Stimulated activated CD8-positive, alpha-beta memory T cell treated with anti-CD3 and anti-CD28 coated beads, Interleukin-7, amount 100 ng/mL, for 48 hours (primary cell): ENCODE results near the gene MAP4K5.
A peak's percentile ranks its signal among the peaks of the same experiment; 100 is the strongest.
"Not testable (repeated sequence)": the region's sequence is repeated elsewhere in the genome, so short reads cannot be mapped to it uniquely, and the experiment has no call there.

Experiments
- DNase-seq, 2 donors: peaks; one replicate each; pipeline ENCODE4 v3.0.0-alpha.2; 2020; ENCODE audit warnings: low read depth in 1 of 2; ENCODE audit errors: extremely low read depth in 1 of 2

Gene MAP4K5

DNA sequence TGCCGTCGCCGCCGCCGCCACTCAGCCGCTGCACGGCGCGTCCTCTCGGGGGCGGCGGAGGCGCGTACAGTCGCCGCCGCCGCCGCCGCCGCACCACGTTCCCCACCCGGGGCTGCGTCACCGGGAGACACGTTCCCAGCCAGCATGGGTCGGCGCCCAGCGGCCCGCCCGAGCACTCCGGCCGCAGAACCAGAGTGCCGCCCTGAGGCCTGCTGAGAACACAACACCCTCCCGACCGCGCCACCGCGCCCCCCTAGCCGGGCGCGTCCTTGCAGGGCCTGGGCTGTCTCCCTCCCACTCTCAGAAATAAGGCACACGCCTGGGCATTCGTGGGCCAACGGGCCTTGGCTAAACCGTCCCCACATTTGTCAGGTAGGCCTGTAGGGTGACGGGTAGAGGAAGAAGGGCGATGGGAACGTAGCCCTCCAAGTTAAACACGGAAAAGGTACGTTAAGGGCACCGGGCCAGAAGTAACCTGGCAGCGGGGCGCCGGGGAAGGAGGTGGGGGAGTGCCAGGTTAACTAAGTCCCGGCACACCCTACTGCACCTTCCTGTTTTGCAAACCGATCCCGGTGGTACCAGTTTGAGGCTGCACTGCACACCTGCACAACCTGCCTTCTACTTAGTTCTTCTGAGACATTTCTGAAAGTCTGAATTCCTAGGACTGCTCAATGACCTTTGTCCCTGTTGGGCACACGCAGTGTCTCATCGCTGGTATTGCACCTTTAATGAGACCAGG is at the start of gene MAP4K5:
Gene MAP4K5 (minus strand): TSS at position 68 of the 739 bp plus-strand sequence. CDS start 520 bp downstream, outside the sequence.
- DNase-seq = peak; percentile 75 to 81

DNA sequence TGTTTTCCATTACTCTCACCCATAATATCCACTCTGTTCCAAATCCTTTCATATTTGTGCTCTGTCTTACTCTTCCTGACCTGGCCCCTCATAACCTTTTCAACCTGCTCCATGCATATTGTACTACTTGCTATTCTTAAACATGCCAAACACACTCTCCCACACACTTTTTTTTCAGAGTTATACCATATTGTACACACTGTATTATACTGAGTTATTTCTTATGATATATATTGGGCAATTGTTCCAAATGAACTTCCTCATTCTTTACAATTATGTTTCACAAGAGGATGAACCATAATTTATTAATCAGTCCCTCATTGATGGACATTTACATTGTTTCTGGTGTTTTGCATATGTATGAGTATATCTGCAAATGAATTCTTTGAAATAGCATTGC is 46.1 kb upstream of the MAP4K5 start:
- DNase-seq = no peak

DNA sequence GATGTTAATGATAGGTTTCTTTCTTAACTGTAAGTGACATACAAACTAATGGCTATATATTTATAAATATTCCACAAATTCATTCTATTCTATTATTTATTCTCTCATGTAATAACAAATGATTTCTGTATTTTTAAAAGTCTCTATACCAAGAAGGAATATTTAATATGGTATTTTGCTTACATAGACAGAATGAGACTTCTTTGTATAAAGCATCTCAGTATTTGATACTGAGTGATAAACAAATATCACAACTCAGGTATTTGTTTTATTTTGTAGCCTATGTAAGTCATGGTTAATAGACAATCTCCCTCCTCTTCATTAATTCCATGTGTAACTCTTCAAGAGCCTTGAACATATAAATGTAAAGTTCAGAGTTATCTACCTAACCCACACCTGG is 45.6 kb upstream of the MAP4K5 start:
- DNase-seq = no peak

DNA sequence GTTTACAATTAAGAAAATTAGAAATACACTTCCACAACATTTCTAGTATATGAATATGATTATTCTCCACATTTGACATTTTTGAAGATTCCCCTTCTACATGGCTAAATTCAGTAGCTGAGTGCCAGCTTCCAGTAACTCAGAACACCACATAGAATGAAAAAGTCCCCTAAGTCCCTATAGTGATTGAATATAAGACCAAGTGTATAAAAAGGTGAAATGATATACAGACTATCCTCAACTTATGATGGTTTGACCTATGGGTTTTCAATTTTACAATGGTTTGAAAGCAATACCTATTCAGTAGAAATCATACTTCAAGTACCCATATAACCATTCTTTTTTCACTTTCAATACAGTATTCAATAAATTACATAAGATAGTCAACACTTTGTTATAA is 43.4 kb upstream of the MAP4K5 start:
- DNase-seq = no peak

DNA sequence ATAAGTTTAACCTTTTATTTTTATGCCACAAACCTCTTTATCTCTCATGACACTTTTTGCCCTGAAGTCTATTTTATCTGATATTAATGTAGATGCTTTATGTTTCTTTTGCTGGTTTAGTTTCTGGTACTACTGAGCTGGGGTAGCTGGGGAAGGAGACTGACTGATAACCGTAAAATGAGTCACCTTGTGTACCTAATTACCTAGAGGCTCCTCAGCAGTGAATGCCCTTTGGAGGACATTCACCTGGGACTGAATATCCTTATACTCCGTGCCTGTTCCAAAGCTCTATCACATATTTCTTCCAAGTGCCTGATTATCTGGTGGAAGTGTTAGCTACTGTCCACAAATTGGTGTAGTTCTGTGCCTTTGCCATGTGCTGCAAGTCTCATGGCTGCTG is 41.5 kb upstream of the MAP4K5 start:
- no peak for DNase-seq

DNA sequence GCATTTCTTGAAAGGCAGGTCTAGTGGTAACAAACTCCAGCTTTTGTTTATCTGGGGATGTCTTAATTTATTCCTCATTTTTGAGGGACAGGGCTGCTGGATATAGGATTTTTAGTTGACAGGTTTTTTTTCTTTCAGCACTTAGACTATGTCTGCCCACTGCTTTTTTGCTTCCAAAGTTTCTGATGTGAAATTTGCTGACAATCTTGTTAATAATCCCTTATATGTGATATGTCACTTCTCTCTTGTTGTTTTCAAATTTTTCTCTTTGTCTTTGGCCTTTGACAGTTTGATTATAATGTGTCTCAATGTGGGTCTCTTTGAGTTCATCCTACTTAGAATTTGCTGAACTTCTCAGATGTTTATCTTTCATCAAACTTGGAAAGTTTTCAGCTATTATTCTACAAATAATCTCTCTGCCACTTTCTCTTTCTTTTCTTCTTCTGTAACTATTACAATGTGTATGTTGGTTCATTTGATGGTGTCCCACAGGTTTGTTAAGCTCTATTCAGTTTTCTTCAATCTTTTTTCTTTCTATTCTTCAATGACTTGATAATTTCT is 37.4 kb upstream of the MAP4K5 start:
- DNase-seq = no peak

DNA sequence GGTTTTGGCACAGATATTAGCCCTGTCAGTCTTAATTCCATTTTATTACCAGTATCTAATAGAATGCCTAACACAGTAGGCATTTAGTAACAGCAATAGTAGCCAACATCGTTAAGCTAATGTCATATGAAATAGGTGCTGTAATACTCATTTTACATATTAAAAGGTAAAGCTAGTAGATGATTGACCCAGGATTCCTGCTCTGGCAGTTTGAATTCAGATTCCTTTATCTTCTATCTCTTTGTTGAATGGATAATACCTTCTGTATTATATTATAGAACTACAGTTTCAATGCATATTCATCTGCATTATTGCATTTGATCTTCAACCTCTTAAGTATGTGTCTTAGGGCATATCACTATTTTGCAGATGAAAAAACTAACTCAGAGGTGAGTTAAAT is 30.5 kb upstream of the MAP4K5 start:
- no peak for DNase-seq

DNA sequence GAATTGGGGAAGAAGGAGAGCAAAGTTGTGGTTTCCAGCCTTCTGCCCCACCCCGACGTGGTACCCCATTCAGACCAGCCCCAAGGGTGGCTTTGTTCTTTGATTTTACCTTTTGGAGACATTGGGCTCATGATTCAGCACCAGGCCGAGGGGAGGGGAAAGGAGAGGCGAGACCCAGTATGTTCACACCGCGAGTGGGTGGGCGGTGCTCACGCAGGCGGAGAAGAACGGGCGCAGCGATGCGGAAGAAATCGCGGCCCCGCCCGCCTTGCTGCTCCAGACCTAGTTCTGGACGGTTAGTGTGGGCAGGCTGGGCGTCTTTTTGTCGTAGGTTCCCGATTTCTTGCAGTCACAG is 28.5 kb upstream of the MAP4K5 start:
- DNase-seq = peak in 1 of 2 donors; percentile 51

DNA sequence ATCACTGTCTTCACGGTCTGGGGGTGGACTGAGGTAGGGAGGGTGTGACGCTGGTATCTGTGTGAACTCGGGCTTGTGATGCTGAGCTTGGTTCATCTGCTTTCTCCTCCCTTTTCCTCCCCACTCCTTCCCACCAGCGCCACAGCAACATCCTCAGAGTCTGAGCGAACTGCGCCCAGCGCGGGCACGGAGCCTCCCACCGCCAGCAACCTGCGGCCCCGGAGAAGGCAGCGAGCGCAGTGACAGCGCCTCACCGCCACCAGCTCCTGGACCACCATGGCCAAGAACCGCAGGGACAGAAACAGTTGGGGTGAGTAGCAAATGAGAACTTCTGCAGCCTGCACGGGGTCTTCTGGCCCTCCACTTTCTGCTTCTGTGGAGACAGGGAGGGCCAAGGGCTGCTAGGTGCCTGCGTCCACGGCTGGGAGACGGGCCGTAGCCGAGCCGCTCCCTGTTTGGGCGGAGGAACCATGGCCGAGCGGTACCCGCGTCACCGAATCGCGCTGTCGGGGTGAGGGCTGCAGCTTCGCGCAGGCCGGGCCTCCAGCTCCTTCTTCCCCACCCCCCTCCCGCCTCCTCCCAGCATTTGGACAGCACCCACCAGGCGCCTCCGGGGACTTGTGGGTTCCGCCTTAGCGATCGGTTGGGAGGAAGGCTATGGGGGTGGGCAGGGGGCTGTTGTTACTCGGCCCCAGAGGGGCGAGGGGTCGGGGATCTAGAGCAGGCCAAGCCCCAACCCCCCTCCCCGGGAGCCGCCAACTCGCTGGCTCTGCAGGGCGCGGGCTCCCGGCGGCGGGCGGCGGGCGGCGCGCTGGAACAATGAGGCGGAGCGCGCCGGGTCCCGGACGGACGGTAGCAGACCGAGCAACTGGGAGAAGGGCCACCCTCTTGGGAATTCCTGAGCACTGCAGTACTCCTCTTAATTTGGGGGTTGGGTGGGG is 27.9 kb upstream of the MAP4K5 start, which contains the start of gene ATL1:
Gene ATL1 (plus strand): TSS at position 156 of the 941 bp plus-strand sequence. CDS start 121 bp downstream, at position 277.
- DNase-seq = peak; percentile 13 to 22

DNA sequence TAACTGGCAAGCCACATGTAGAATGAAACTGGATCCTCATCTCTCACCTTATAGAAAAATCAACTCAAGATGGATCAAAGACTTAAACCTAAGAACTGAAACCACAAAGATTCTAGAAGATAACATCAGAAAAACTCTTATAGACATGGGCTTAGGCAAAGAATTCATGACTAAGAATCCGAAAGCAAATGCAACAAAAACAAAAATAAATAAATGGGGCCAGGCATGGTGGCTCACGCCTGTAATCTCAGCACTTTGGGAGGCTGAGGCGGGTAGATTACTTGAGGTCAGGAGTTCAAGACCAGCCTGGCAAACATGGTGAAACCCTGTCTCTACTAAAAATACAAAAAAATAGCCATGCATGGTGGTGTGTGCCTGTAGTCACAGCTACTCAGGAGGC is 20.4 kb upstream of the MAP4K5 start:
- DNase-seq = not testable (repeated sequence)

DNA sequence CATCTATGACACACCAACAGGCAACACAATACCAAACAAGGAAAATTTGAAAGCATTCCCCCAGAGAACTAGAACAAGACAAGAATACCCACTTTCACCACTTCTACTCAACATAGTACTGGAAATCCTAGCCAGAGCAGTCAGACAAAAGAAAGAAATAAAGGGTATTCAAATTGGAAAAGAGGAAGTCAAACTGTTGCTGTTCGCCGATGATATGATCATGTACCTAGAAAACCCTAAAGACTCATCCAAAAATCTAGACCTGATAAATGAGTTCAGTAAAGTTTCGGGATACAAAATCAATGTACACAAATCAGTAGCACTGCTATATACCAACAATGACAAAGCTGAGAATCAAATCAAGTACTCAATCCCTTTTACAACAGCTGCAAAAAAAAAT is 19.5 kb upstream of the MAP4K5 start:
- DNase-seq = no peak

DNA sequence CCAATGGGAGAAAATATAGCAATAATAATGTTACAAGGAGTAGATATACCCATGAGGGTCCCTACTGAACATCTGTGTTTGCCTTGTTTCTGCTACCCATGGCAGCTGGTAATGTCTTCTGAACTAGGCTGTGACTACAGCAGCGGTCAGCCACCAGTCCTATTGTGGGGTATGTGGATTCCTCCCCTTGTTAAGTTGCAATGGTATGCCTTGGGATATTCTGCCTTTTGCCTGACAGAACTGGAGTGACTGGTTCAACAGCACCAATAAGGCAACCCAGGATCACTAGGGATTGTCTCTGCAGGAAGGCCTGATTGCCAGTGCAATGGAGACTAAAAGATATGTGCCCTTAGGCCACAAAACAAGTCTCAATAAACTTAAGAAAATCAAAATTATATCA is 17.9 kb upstream of the MAP4K5 start:
- DNase-seq = no peak

DNA sequence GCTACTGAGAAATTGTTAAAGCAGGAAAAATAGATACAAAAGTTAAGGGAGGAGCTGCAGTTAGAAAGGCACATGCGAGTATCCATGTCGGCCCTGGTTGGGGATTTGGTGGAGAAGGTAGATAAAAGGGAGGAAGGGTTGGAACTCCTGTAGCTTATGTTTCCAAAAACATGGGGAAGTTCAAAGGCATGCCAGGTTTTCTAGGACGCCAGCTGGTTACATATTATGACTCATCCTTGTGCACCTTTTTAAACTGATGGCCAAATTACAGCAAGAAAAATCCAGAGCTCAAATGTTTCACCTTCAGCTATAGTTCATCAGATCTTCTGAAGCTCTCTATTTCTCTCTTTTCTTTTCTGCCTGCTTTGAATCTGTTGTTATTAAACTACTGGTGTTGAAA is 13.2 kb upstream of the MAP4K5 start:
- DNase-seq = no peak

DNA sequence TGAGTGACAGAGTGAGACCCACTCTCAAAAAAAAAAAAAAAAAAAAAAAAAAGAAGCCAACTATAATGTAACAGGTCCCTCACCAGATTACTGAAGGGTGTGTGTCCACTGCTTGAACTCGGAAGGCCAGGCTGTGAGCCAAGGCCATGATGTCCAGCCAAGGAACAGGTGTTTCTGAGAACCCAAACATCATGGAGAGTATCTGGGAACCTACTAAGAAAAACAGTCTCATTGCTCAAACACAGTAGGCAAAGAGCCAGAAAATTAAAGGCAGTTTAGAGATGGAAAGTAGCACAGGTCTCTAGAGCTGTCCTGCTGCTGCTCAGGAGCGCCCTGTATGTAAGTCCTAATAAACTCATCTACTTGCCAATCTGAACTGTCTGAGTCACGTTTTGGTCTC is 12.5 kb upstream of the MAP4K5 start:
- no peak for DNase-seq

DNA sequence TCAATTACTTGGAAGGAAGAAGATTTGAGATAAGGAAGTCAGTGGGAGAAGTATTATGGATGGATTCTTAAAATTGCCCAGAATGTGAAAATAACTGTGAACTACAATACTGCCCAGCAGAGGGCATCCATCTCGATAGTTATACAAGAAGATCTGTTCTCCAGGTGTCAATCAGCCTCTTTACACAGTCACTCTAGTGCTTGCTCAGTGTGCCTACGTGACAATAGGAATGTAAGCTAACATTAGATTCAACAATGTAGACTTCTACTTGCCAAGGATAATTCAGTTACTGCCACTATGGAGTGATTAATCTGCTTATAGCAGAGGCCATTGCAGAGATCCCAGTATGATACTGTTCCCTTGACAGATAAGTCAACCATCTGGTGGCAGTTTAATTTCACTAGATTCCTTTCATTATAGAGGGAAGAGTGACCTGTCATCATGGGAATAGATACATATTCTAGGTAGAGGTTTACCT is 10.6 kb upstream of the MAP4K5 start:
- DNase-seq = no peak

DNA sequence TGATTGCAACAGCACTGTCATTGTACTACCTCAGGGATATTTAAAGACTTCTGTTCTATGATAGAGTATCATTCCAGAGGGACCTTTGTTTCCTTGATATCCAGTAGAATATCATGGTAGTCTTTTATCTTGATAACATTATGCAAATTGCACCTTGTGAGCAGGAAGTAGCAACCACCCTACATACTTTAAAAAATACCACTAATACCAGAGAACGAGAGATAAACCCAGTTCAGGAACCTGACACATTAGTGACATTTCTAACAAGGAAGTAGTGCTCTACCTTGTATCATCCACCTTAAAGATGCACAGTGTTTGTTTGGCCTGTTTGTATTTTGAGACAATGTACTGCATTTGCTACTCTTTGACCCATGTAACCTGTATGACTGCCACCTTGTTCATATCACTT is 8.8 kb upstream of the MAP4K5 start:
- DNase-seq = no peak

DNA sequence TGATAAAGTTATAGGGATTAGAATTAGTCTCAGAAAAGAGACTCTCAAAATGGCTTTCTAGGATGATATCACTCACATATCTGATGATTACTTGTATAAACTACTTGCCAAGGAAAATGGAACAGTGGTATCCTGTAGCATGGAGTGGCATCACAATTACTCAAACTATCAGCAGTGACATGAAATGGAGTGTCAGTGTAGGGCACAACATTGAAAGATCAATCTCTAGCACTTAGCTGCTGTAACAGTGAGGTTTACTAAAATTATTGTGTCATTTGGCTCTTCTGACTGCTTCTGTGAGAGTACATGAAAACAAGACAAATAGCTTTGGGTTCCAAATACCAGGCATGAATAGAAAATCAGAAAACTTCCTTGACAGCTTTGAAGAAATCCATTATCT is 6.7 kb upstream of the MAP4K5 start:
- no peak for DNase-seq

DNA sequence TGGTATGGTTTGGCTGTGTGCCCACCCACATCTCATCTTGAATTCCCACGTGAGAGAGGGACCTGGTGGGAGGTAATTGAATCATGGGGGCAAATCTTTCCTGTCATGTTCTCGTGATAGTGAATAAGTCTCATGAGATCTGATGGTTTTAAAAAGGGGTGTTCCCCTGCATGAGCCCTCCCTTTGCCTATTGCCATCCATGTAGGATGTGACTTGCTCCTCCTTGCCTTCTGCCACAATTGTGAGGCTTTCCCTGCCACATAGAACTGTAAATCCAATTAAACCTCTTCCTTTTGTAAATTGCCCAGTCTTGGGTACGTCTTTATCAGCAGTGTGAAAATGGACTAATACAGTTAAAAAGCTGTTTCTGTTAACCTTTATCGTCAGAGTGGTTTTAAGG is 5.7 kb upstream of the MAP4K5 start:
- DNase-seq = not testable (repeated sequence)

DNA sequence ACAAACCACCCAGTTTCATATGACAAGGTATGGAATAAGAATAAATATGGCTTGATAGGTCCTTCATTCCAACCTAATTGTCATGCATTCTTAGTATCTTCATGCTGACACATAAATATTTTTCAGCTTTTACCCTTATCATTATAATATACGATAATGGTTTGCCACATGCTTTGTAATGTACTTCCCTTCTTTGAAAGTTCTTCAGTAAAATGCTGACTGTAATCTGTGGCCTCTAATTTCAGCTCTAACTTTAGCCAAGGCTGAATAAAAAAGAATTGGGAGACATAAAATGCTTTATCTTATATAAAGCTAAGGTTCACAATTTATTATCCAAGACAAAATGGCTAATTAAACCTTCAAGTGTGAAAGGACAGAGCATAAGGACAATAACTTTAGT is 2.6 kb upstream of the MAP4K5 start:
- DNase-seq = no peak

DNA sequence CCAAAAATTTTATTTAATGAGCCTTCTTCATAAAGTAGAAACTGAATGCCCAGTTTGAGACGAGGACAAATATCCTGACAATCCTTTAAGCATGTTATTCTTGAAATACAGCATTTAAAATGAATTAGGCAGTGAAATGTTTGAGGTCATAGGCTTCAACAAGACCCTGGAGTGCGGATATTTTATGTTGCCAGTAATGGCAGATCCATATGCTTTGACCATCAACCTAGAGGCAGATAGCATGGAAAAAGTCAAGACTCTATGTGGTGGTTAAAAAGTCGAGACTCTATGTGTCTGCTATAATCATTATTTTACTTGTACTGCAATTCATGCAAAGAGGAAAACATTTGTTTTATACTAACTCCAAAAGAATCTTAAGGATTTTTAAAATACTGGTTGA is 2.0 kb upstream of the MAP4K5 start:
- DNase-seq = no peak

DNA sequence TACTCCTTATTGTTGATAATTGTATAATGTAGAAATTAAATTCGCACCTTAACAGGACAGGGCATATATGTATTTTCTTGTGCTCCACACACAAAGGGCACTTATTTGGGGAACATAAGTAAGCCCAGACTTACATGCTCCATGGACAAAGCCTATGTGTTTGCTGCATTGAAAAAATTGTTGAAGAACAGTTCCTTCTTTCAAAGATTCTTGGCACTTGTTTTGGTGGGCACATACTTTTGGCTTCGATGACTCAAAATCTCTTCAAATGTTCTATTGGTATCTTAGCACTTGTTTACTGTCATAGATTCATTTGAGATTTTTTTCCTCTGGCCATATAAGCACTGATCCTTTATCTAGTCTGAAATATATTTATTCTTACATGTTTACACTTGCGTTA is 1.4 kb upstream of the MAP4K5 start:
- no peak for DNase-seq
